Measurements from ENCODE around the gene GALM. TPM values are rescaled to one million over a fixed set of nuclear protein-coding genes. Genes with fewer than 3 reads are reported as not detected.
A peak's percentile ranks its signal among the peaks of the same experiment; 100 is the strongest.

GALM gene
- polyA plus RNA-seq (ENCODE audit: low read depth in 6 of 6): 10 to 100 TPM in 4 of 6 donors, 1 to 10 TPM in 2; 7.4 to 12.1 (median 10.5) TPM

DNA sequence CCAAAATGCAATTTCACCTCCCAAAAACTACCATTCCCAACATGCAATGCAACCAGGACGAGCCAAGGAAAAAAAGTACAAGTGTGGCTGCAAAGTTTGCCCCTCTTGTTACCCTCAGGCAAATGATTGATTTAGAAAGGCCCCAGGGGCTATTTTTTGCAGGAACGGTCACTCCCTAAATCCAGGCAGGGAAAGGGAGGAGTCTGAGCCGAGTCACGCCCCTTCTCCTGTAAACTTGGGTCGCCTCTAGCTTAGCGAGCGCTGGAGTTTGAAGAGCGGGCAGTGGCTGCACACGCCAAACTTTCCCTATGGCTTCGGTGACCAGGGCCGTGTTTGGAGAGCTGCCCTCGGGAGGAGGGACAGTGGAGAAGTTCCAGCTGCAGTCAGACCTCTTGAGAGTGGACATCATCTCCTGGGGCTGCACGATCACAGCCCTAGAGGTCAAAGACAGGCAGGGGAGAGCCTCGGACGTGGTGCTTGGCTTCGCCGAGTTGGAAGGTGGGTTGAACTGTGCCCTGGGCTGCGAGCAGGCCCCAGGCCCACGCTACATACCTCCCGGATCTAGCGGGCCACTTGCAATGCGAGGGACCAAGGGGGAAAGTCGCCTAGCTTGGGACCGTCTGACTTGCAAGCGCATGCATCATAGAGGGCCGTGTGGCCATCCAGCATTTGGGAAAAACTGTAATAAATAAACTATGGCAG lies at the start of gene GALM:
Gene GALM, plus strand, starts transcription at position 261 of the 702 bp plus-strand sequence. Its CDS starts 48 bp downstream, at position 309.
- DNase-seq: peak; percentile 34
- Mint-ChIP-seq H3K36me3 (peaks cover 0 to under 1% of the 10 kb centered on the region in 2 donors), H3K4me3 (peak within 1 kb of the TSS; percentile 83 to 95 (median 88)), H3K9me3 (no peaks in the 10 kb centered on the region), H3K4me1 (peaks cover 15 to 29% (median 26%) of the 10 kb centered on the region in 3 donors), H3K27me3 (no peaks in the 10 kb centered on the region), H3K27ac (peak within 1 kb of the TSS; percentile 55 to 93 (median 85))
- peak; percentile 51 to 58 for ATAC-seq (ENCODE audit: low read depth in 2 of 2)

GRCh38 chr2:38617301-38617700 lies 48.6 kb upstream of the GALM start:
- H3K9me3 Mint-ChIP-seq: peaks cover 0 to 7% (median 0%) of the 10 kb centered on the region in 7 donors
- DNase-seq (no peak), ATAC-seq (ENCODE audit: low read depth in 2 of 2) (no peak)
- peaks cover 51 to 80% (median 80%) of the 10 kb centered on the region in 3 donors for H3K27me3 Mint-ChIP-seq
- no peaks in the 10 kb centered on the region for H3K36me3 Mint-ChIP-seq
- peaks cover 7 to 9% (median 9%) of the 10 kb centered on the region in 3 donors for H3K4me1 Mint-ChIP-seq
- H3K27ac Mint-ChIP-seq: no peak overlapping the region
- no peak overlapping the region for H3K4me3 Mint-ChIP-seq

DNA sequence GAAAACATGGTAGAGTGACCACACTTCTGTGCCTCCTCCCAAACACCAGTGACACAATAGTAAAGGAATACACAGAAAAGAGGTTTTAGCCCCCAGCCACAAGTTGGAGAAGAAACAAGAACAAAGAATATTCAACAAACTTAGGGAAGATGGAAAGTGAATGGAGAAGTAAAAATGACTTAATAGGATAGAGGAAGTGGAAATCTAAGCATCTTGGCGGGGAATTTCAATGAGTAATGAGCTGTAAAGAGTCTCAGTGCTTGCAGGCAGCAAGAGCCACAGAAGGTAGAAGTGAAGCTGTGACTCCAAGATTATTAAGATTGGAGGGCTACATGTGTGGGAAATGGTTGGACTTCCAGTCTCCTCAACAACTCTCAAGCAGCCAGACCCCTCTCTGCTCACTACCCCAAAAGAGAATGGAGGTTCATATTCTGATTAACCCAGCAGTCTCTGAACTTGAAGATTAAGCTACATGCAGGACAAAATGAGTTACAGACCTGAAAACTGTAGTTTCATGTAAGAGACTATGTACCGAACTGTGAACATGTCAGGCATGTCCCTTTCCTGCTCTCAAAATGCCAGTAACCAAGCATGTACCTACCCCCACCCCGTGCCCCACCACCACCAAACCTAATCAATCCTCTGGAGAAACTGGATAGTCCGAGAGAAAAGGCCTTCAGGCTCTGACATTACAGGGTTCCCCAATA lies 46.3 kb upstream of the GALM start:
- ATAC-seq (ENCODE audit: low read depth in 2 of 2): peak; percentile 41 to 60
- Mint-ChIP-seq H3K4me3 (no peak overlapping the region), H3K36me3 (no peaks in the 10 kb centered on the region), H3K9me3 (peaks cover 0 to 7% (median 0%) of the 10 kb centered on the region in 7 donors), H3K4me1 (peaks cover 9 to 15% (median 11%) of the 10 kb centered on the region in 3 donors), H3K27ac (no peak overlapping the region), H3K27me3 (peaks cover 40 to 69% (median 64%) of the 10 kb centered on the region in 3 donors)
- no peak for DNase-seq

DNA sequence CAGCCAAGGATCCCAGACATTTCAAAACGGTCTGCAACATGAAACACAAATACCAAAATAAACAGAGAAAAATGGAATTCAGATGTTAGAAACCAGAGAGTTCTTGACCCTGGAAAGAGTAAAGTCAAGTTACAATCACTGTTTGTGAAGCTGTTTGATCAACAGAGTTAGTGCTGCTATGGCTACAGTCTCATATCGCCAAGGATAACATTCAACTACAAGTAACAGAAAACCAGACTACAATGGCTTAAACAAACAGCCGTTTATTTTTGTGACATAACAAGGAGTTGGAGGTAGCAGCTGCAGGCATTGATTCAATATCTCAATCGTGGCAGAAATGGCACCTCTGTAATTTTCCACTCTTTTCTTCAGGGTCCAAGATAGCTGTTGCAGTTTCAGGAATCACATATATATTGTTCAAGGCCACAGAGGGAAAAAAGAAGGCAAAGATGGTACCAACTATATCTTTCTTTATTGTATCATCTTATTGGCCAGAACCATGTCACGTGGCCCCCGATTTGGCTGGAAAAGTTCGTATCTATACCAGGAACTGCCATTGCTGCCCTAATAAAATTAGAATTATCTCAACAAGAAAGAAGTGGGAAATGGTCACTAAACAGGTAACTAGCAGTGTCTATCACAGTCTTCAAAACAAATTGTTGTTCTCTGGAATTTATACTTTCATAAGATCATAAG lies 45.5 kb upstream of the GALM start:
- peaks cover 9 to 15% (median 11%) of the 10 kb centered on the region in 3 donors for H3K4me1 Mint-ChIP-seq
- no peaks in the 10 kb centered on the region for H3K36me3 Mint-ChIP-seq
- no peak overlapping the region for H3K4me3 Mint-ChIP-seq
- ATAC-seq (ENCODE audit: low read depth in 2 of 2) (no peak), DNase-seq (no peak)
- peaks cover 45 to 76% (median 72%) of the 10 kb centered on the region in 3 donors for H3K27me3 Mint-ChIP-seq
- H3K9me3 Mint-ChIP-seq: peaks cover 0 to 7% (median 0%) of the 10 kb centered on the region in 7 donors
- no peak overlapping the region for H3K27ac Mint-ChIP-seq

DNA sequence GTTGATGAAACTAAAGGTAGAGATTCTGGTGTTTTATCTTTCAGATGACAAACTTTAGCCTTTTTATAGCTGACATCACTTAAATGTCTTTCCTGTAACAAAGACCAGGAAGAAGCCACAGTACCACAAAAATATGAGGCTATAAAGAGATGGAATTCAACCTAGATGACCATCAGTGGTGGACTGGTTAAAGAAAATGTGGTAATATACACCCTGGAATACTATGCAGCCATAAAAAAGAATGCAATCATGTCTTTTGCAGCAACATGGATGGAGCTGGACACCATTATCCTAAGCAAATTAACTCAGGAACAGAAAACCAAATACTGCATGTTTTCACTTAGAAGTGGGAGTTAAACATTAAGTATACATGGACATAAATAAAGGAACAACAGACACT lies 44.9 kb upstream of the GALM start:
- no peak for ATAC-seq (ENCODE audit: low read depth in 2 of 2)
- no peaks in the 10 kb centered on the region for H3K36me3 Mint-ChIP-seq
- H3K9me3 Mint-ChIP-seq: peaks cover 0 to 7% (median 0%) of the 10 kb centered on the region in 7 donors
- DNase-seq: no peak
- peaks cover 42 to 73% (median 67%) of the 10 kb centered on the region in 3 donors for H3K27me3 Mint-ChIP-seq
- no peak overlapping the region for H3K27ac Mint-ChIP-seq
- H3K4me1 Mint-ChIP-seq: peaks cover 9 to 15% (median 11%) of the 10 kb centered on the region in 3 donors
- no peak overlapping the region for H3K4me3 Mint-ChIP-seq

GRCh38 chr2:38622210-38622609 lies 43.7 kb upstream of the GALM start:
- peaks cover 9 to 15% (median 11%) of the 10 kb centered on the region in 3 donors for H3K4me1 Mint-ChIP-seq
- H3K4me3 Mint-ChIP-seq: no peak overlapping the region
- peaks cover 45 to 74% (median 65%) of the 10 kb centered on the region in 3 donors for H3K27me3 Mint-ChIP-seq
- no peak overlapping the region for H3K27ac Mint-ChIP-seq
- ATAC-seq (ENCODE audit: low read depth in 2 of 2): peak; percentile 28 to 63
- H3K36me3 Mint-ChIP-seq: no peaks in the 10 kb centered on the region
- peaks cover 0 to 7% (median 0%) of the 10 kb centered on the region in 7 donors for H3K9me3 Mint-ChIP-seq
- DNase-seq: peak; percentile 11

- Mint-ChIP-seq H3K27ac (no peak overlapping the region), H3K9me3 (peaks cover 0 to 12% (median 3%) of the 10 kb centered on the region in 7 donors), H3K4me3 (peak overlapping the region in 1 of 8 donors; percentile 18), H3K4me1 (peaks cover 0 to 9% (median 6%) of the 10 kb centered on the region in 3 donors), H3K36me3 (peaks cover 4 to 7% of the 10 kb centered on the region in 2 donors), H3K27me3 (peaks cover 43 to 50% (median 48%) of the 10 kb centered on the region in 3 donors)
- no peak for DNase-seq
- no peak for ATAC-seq (ENCODE audit: low read depth in 2 of 2)
Measured at GRCh38 chr2:38626326-38627035, 39.4 kb upstream of the GALM start.

GRCh38 chr2:38627391-38627790 lies 38.5 kb upstream of the GALM start:
- H3K4me3 Mint-ChIP-seq: no peak overlapping the region
- H3K27ac Mint-ChIP-seq: no peak overlapping the region
- ATAC-seq (ENCODE audit: low read depth in 2 of 2): no peak
- H3K27me3 Mint-ChIP-seq: peaks cover 40 to 44% (median 42%) of the 10 kb centered on the region in 3 donors
- H3K4me1 Mint-ChIP-seq: peaks cover 0 to 5% (median 3%) of the 10 kb centered on the region in 3 donors
- no peak for DNase-seq
- peaks cover 0 to 12% (median 3%) of the 10 kb centered on the region in 7 donors for H3K9me3 Mint-ChIP-seq
- peaks cover 4 to 7% of the 10 kb centered on the region in 2 donors for H3K36me3 Mint-ChIP-seq

- no peak for ATAC-seq (ENCODE audit: low read depth in 2 of 2)
- peaks cover 4 to 7% of the 10 kb centered on the region in 2 donors for H3K36me3 Mint-ChIP-seq
Measured at GRCh38 chr2:38629684-38630083, 36.2 kb upstream of the GALM start.

DNA sequence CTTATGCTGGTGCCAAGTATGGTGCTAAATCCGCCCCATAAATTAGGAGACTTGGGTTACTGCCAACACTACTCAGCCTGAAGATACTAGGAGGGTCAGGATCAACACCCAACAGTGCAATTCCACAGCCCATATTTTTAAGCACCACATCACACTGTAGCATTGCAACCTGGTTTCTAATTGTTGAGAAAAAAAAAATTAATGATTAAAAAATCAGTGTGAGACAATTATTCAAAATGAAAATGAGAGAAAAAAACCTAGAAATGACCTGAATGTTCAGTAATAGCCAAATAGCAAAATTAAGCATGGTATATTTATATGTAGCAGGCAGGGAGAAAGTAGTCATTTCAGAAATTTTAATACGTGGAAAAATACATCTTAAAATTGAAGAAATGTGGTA lies 33.9 kb upstream of the GALM start:
- DNase-seq: no peak
- Mint-ChIP-seq H3K4me3 (no peak overlapping the region), H3K27me3 (peaks cover 19 to 33% (median 30%) of the 10 kb centered on the region in 3 donors), H3K27ac (no peak overlapping the region), H3K4me1 (peaks cover 4 to 10% (median 10%) of the 10 kb centered on the region in 3 donors), H3K36me3 (peaks cover 4 to 11% of the 10 kb centered on the region in 2 donors), H3K9me3 (peaks cover 0 to 12% (median 3%) of the 10 kb centered on the region in 7 donors)
- no peak for ATAC-seq (ENCODE audit: low read depth in 2 of 2)

More at GRCh38 chr2:38629684-38630083, 36.2 kb upstream of the GALM start:
- Mint-ChIP-seq H3K4me1 (peaks cover 0 to 10% (median 10%) of the 10 kb centered on the region in 3 donors), H3K9me3 (peaks cover 0 to 12% (median 3%) of the 10 kb centered on the region in 7 donors), H3K27ac (no peak overlapping the region), H3K27me3 (peaks cover 32 to 37% (median 37%) of the 10 kb centered on the region in 3 donors), H3K4me3 (no peak overlapping the region)
- no peak for DNase-seq

DNA sequence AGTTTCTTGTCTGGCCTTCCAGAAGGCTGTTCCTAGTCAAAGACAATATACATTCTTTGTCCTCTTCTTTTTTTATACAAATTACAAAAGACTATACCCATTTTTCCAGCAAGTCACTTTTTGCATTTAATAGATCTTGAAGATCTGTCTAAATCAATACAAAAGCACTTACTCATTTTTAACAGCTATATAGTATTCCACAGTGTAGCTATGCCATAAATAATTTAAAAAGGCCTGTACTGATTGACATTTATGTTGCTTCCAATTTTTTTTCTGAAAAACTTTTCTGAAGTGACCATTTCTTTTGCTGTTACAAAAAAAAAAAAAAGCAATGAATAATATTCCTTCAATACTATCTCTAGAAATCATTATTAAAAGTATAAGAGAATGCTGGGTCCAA lies 32.9 kb upstream of the GALM start:
- ATAC-seq (ENCODE audit: low read depth in 2 of 2): no peak
- Mint-ChIP-seq H3K27ac (peak overlapping the region in 1 of 6 donors; percentile 2), H3K27me3 (peaks cover 12 to 34% (median 25%) of the 10 kb centered on the region in 3 donors), H3K36me3 (peaks cover 4 to 13% of the 10 kb centered on the region in 2 donors), H3K4me3 (no peak overlapping the region), H3K4me1 (peaks cover 5 to 10% (median 10%) of the 10 kb centered on the region in 3 donors), H3K9me3 (peaks cover 0 to 12% (median 4%) of the 10 kb centered on the region in 7 donors)
- no peak for DNase-seq

DNA sequence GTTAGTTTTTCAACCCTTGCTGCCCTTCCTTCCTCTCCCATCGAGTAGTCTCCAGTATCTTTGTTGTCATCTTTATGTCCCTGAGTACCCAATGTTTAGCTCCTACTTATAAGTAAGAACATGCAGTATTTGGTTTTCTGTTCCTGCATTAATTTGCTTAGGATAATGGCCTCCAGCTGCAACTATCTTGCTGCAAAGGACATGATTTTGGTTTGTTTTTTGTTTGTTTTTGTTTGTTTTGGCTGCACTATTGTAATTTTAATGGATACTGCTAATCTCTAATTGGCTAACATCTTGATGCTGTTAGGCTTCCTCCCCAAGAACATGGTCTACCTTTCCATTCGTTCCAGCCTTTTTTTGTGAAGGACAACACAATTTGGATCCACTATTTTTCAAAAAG lies 32.0 kb upstream of the GALM start:
- DNase-seq: no peak
- no peak overlapping the region for H3K27ac Mint-ChIP-seq
- ATAC-seq (ENCODE audit: low read depth in 2 of 2): no peak
- peaks cover 4 to 13% of the 10 kb centered on the region in 2 donors for H3K36me3 Mint-ChIP-seq
- peaks cover 5 to 10% (median 10%) of the 10 kb centered on the region in 3 donors for H3K4me1 Mint-ChIP-seq
- peaks cover 0 to 12% (median 4%) of the 10 kb centered on the region in 7 donors for H3K9me3 Mint-ChIP-seq
- peaks cover 20 to 38% (median 29%) of the 10 kb centered on the region in 3 donors for H3K27me3 Mint-ChIP-seq
- no peak overlapping the region for H3K4me3 Mint-ChIP-seq
